Measurements from ENCODE around the gene WDSUB1. TPM values are rescaled to one million over a fixed set of nuclear protein-coding genes. Genes with fewer than 3 reads are reported as not detected.

WDSUB1 gene
- total and polyA plus RNA-seq, 9 of the 15 experiments (the other 6 are each of a cell fraction or from before 2014, with no cell fraction given): 5.2 to 13.7 (median 9.4) TPM

DNA sequence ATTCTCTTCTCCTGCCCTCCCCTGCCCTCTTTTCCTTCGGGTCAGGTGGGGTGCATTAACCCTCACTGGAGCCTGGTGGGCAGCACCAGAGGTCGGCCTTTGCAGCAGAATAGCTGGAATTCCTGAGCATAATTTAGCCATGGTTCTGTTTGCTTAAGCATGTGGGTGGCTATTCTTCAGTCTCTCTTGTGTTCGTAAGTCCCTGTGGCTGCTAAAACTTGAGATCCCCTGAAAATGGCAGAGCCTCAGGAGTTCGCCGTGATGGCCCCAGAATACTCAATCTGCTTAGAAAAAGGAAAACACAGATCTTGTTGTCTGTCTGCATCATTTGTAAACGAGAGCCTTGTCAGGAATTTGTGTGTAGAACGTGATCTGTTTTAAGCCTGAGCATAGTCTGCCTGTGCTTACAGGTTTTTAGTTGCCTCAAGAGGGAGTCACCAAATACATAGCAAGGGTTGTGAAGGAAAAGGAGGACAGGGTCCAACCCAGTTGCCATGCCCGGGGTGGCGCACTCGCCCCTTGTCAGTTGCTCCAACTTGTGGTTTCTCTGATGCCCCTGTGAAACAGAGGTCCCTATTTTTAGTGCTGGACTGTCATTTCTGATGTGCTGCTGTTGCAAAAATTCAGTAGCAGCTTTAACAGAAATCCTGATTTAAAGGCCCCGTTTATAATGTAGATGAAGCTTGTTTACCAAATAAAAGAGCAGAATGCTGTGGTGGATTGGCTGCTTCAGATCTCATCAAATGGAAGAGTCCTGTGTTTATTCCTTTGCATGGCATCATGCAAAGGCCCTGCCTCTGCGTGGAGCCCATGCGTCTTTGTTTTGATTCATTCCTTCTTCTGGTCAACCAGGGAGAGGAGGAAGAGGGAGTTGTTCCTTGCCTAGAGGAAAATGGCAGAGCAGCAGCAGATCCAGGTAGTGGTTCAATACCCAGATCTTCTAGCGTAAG lies 74.8 kb downstream of the WDSUB1 start:
- CTCF ChIA-PET (ENCODE audit: low intra/inter-chr PET ratio): no interaction called here
- H3K27ac ChIP-seq (ENCODE audit: extremely low read depth, low read depth, low read length): no peak overlapping the region
- H3K9ac ChIP-seq (ENCODE audit: insufficient read depth in 1 of 2, low read depth in 2 of 2, low read length in 2 of 2): no peak overlapping the region
- H3K27me3 ChIP-seq (ENCODE audit: control insufficient read depth in 2 of 2, insufficient read depth in 2 of 2, low read length in 2 of 2): peaks cover 38 to 64% of the 10 kb centered on the region in 2 experiments
- POLR2A ChIA-PET: interaction anchor here (0.9 to 2.5 kb wide), 3 partner anchors 11 to 35 kb away, joined by 4 to 12 read pairs (median 4); no protein-coding TSS in a partner anchor
- TF ChIP-seq, protein P1, sequence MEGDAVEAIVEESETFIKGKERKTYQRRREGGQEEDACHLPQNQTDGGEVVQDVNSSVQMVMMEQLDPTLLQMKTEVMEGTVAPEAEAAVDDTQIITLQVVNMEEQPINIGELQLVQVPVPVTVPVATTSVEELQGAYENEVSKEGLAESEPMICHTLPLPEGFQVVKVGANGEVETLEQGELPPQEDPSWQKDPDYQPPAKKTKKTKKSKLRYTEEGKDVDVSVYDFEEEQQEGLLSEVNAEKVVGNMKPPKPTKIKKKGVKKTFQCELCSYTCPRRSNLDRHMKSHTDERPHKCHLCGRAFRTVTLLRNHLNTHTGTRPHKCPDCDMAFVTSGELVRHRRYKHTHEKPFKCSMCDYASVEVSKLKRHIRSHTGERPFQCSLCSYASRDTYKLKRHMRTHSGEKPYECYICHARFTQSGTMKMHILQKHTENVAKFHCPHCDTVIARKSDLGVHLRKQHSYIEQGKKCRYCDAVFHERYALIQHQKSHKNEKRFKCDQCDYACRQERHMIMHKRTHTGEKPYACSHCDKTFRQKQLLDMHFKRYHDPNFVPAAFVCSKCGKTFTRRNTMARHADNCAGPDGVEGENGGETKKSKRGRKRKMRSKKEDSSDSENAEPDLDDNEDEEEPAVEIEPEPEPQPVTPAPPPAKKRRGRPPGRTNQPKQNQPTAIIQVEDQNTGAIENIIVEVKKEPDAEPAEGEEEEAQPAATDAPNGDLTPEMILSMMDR (IDR thresholded peaks at IDR 0.05 in 2 of 3, conservative IDR thresholded peaks at IDR 0.05 in 1 of 3; ENCODE audit: insufficient read depth in 2 of 3, low read depth in 1 of 3, low read length in 3 of 3): peak in 1 of 3 experiments; percentile 16; a peak in 1 of 6 replicates
- TF ChIP-seq, protein P2, sequence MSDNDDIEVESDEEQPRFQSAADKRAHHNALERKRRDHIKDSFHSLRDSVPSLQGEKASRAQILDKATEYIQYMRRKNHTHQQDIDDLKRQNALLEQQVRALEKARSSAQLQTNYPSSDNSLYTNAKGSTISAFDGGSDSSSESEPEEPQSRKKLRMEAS (CRISPR knock-in tag; IDR thresholded peaks at IDR 0.05): no peak
- TF ChIP-seq, protein P3, sequence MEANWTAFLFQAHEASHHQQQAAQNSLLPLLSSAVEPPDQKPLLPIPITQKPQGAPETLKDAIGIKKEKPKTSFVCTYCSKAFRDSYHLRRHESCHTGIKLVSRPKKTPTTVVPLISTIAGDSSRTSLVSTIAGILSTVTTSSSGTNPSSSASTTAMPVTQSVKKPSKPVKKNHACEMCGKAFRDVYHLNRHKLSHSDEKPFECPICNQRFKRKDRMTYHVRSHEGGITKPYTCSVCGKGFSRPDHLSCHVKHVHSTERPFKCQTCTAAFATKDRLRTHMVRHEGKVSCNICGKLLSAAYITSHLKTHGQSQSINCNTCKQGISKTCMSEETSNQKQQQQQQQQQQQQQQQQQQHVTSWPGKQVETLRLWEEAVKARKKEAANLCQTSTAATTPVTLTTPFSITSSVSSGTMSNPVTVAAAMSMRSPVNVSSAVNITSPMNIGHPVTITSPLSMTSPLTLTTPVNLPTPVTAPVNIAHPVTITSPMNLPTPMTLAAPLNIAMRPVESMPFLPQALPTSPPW (CRISPR knock-in tag; IDR thresholded peaks at IDR 0.05): no peak
- no peak for FAIRE-seq
- H3K9me3 ChIP-seq (replicated peaks; ENCODE audit: control insufficient read depth, insufficient read depth, low read depth, low read length): no peaks in the 10 kb centered on the region
- BruUV-seq (replicated peaks): no TSS peak
- no peak overlapping the region for H3K4me3 ChIP-seq
- in situ Hi-C loops (cut with MboI) (no loop called here), intact Hi-C loops (cut with micrococcal nuclease) (no loop called here)
- ATAC-seq: no peak
- WGBS (ENCODE audit: insufficient coverage, low coverage, missing lambda C conversion rate): 6% methylated on average over 14 of the region's 14 CpGs
- no peaks in the 10 kb centered on the region for H3K4me1 ChIP-seq (replicated peaks in 1 of 2; ENCODE audit: control insufficient read depth in 2 of 2, insufficient read depth in 2 of 2, low read length in 2 of 2)
- no peaks in the 10 kb centered on the region for H3K79me2 ChIP-seq (ENCODE audit: control insufficient read depth, insufficient read depth, low read length)
- DNase-seq (ENCODE audit: extremely low read depth in 1 of 4, low spot score in 3 of 4): no peak
- H3K9me1 ChIP-seq (ENCODE audit: control insufficient read depth, insufficient read depth, low read length): no peaks in the 10 kb centered on the region
- no peak overlapping the region for H2AFZ ChIP-seq (ENCODE audit: low read depth, low read length)
- no peaks in the 10 kb centered on the region for H3K36me3 ChIP-seq (ENCODE audit: control insufficient read depth, insufficient read depth, low read length)
- 0 out of 2 replicates have a peak, but pooled peaks cover 3% of the 10 kb centered on the region for H4K20me1 ChIP-seq (replicated peaks; ENCODE audit: control insufficient read depth, insufficient read depth, low read length)
- H3K4me2 ChIP-seq (ENCODE audit: insufficient read depth, low read length): no peak overlapping the region

Measured in K562 (cell line).